NCI-H1105 treated with DMSO at 0.1 percent for 48 hours (cell line): Measurements from ENCODE around the gene SLC30A10.
"Not testable (repeated sequence)": the region's sequence is repeated elsewhere in the genome, so short reads cannot be mapped to it uniquely, and the experiment has no call there.

Source experiments
- DNase-seq: peaks from one replicate; lab custom pipeline; 2025; lab: John Stamatoyannopoulos, UW

The SLC30A10 gene

GRCh38 chr1:219927298-219927955 is 930 bp downstream of the SLC30A10 start:
- DNase-seq: no peak

- DNase-seq: no peak
Observed at GRCh38 chr1:219926363-219926998, 1.9 kb downstream of the SLC30A10 start.

GRCh38 chr1:219924342-219924741 is 4.0 kb downstream of the SLC30A10 start:
- no peak for DNase-seq

GRCh38 chr1:219917851-219918466 is 10.4 kb downstream of the SLC30A10 start:
- DNase-seq: no peak

- no peak for DNase-seq
Observed at GRCh38 chr1:219917281-219917680, 11.1 kb downstream of the SLC30A10 start.

- DNase-seq: no peak
Observed at GRCh38 chr1:219916257-219916656, 12.1 kb downstream of the SLC30A10 start.

- DNase-seq: no peak
Observed at GRCh38 chr1:219913005-219913770, 15.2 kb downstream of the SLC30A10 start.

- no peak for DNase-seq
Observed at GRCh38 chr1:219910716-219911115, 17.6 kb downstream of the SLC30A10 start.

GRCh38 chr1:219909476-219909875 is 18.9 kb downstream of the SLC30A10 start:
- no peak for DNase-seq

GRCh38 chr1:219908170-219908569 is 20.2 kb downstream of the SLC30A10 start:
- DNase-seq: no peak

GRCh38 chr1:219907772-219908070 is 20.6 kb downstream of the SLC30A10 start:
- DNase-seq: no peak

- DNase-seq: no peak
Observed at GRCh38 chr1:219906924-219907771, 21.2 kb downstream of the SLC30A10 start.

- not testable (repeated sequence) for DNase-seq
Observed at GRCh38 chr1:219906565-219906923, 21.8 kb downstream of the SLC30A10 start.

GRCh38 chr1:219905524-219905923 is 22.8 kb downstream of the SLC30A10 start:
- no peak for DNase-seq

- DNase-seq: no peak
Observed at GRCh38 chr1:219904934-219905333, 23.4 kb downstream of the SLC30A10 start.

- no peak for DNase-seq
Observed at GRCh38 chr1:219903353-219903871, 24.9 kb downstream of the SLC30A10 start.

GRCh38 chr1:219902951-219903350 is 25.4 kb downstream of the SLC30A10 start:
- no peak for DNase-seq

GRCh38 chr1:219900882-219901281 is 27.5 kb downstream of the SLC30A10 start:
- DNase-seq: no peak

GRCh38 chr1:219900201-219900600 is 28.2 kb downstream of the SLC30A10 start:
- DNase-seq: no peak

GRCh38 chr1:219898375-219898774 is 30.0 kb downstream of the SLC30A10 start:
- DNase-seq: no peak

GRCh38 chr1:219897914-219898313 is 30.4 kb downstream of the SLC30A10 start:
- DNase-seq: no peak

GRCh38 chr1:219892271-219892670 is 36.1 kb downstream of the SLC30A10 start:
- not testable (repeated sequence) for DNase-seq
